ENCODE data around the gene ATP6V1A.

DNA sequence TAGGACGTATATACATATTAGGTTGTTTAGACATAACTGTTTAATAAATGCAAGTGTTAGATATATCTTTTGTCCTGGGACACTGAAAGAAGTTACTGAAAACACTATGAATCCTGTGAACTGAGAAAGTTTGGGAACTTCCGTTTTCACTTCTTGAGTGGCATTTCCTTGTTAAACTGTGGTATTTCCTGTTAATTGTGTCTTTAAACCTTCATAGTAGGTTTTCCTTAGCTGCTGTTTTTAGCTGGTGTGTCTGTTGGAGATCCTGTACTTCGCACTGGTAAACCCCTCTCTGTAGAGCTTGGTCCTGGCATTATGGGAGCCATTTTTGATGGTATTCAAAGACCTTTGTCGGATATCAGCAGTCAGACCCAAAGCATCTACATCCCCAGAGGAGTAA, 37.1 kb downstream of the ATP6V1A start:
- TF ChIP-seq, protein P1, sequence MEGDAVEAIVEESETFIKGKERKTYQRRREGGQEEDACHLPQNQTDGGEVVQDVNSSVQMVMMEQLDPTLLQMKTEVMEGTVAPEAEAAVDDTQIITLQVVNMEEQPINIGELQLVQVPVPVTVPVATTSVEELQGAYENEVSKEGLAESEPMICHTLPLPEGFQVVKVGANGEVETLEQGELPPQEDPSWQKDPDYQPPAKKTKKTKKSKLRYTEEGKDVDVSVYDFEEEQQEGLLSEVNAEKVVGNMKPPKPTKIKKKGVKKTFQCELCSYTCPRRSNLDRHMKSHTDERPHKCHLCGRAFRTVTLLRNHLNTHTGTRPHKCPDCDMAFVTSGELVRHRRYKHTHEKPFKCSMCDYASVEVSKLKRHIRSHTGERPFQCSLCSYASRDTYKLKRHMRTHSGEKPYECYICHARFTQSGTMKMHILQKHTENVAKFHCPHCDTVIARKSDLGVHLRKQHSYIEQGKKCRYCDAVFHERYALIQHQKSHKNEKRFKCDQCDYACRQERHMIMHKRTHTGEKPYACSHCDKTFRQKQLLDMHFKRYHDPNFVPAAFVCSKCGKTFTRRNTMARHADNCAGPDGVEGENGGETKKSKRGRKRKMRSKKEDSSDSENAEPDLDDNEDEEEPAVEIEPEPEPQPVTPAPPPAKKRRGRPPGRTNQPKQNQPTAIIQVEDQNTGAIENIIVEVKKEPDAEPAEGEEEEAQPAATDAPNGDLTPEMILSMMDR (IDR thresholded peaks at IDR 0.05; ENCODE audit: poor library complexity): no peak
- no peak for TF ChIP-seq EZH2 (IDR thresholded peaks at IDR 0.05; ENCODE audit: borderline replicate concordance)
- TF ChIP-seq EZH2phosphoT487 (IDR thresholded peaks at IDR 0.05; ENCODE audit: low read depth, severe bottlenecking, unreplicated experiment): no peak
